SK-N-SH treated with all-trans-retinoic acid at 6 μM for 48 hours (cell line): ENCODE data around the gene LIMD2.

Experiments used
- ATAC-seq: fragments of 200-7000 bp; cut with Tn5 transposase; 3 replicates; pipeline ENCODE4 v1.9.1; 2020; ENCODE audit warnings: mild to moderate bottlenecking, moderate library complexity
- ARNTL ChIP-seq: fragments of 450-650 bp; formaldehyde crosslinking; IDR thresholded peaks from 2 replicates; pipeline ENCODE4 v1.5.0; 2020; ENCODE audit warnings: low read depth, mild to moderate bottlenecking, moderate library complexity, borderline replicate concordance
- BACH2 ChIP-seq: fragments of 250-450 bp; sonication (Bioruptor Pico); IDR thresholded peaks from 2 replicates; pipeline ENCODE4 v1.9.0; 2021; ENCODE audit warnings: mild to moderate bottlenecking, borderline replicate concordance
- ESRRG ChIP-seq: fragments of 250-450 bp; sonication (Bioruptor Pico); IDR thresholded peaks from 2 replicates; pipeline ENCODE4 v1.6.1; 2021; ENCODE audit warnings: mild to moderate bottlenecking
- GLIS3 ChIP-seq: fragments of 250-450 bp; sonication (Bioruptor Pico); IDR thresholded peaks from 2 replicates; pipeline ENCODE4 v1.5.0; 2020; ENCODE audit warnings: mild to moderate bottlenecking, moderate library complexity
- ISL1 ChIP-seq: fragments of 250-450 bp; sonication (Bioruptor Pico); IDR thresholded peaks from 2 replicates; pipeline ENCODE4 v2.1.2; 2022; ENCODE audit warnings: mild to moderate bottlenecking, moderate library complexity
- OSR1 ChIP-seq: fragments of 250-450 bp; sonication (Bioruptor Pico); IDR thresholded peaks from 2 replicates; pipeline ENCODE4 v1.8.0; 2022; ENCODE audit warnings: moderate library complexity, mild to moderate bottlenecking, inconsistent platforms
- POU6F1 ChIP-seq: fragments of 250-450 bp; sonication (Bioruptor Pico); IDR thresholded peaks from 2 replicates; pipeline ENCODE4 v1.8.0; 2021; ENCODE audit warnings: low read depth, mild to moderate bottlenecking, moderate library complexity, borderline replicate concordance
- PPARA ChIP-seq: fragments of 250-450 bp; sonication (Bioruptor Pico); IDR thresholded peaks from 2 replicates; pipeline ENCODE4 v1.5.0; 2020; ENCODE audit warnings: mild to moderate bottlenecking, borderline replicate concordance
- RARB ChIP-seq: fragments of 250-450 bp; sonication (Bioruptor Pico); IDR thresholded peaks from 2 replicates; pipeline ENCODE4 v1.8.0; 2021; ENCODE audit warnings: mild to moderate bottlenecking, moderate library complexity
- SNAI2 ChIP-seq: fragments of 250-450 bp; sonication (Bioruptor Pico); IDR thresholded peaks from 2 replicates; pipeline ENCODE4 v1.5.0; 2020; ENCODE audit warnings: mild to moderate bottlenecking, moderate library complexity
- TCF4 ChIP-seq: fragments of 250-450 bp; sonication (Bioruptor Pico); IDR thresholded peaks from 2 replicates; pipeline ENCODE4 v1.8.0; 2021; ENCODE audit warnings: mild to moderate bottlenecking, moderate library complexity, borderline replicate concordance
- TOX ChIP-seq: fragments of 250-450 bp; sonication (Bioruptor Pico); IDR thresholded peaks from 2 replicates; pipeline ENCODE4 v1.8.0; 2021; ENCODE audit warnings: mild to moderate bottlenecking, moderate library complexity, borderline replicate concordance
- TSHZ2 ChIP-seq: fragments of 250-450 bp; sonication (Bioruptor Pico); IDR thresholded peaks from 2 replicates; pipeline ENCODE4 v1.5.0; 2020; ENCODE audit warnings: mild to moderate bottlenecking, moderate library complexity
- ZC3H10 ChIP-seq: fragments of 250-450 bp; sonication (Bioruptor Pico); IDR thresholded peaks from 2 replicates; pipeline ENCODE4 v1.5.1; 2021; ENCODE audit warnings: mild to moderate bottlenecking, moderate library complexity
- ZFP3 ChIP-seq: fragments of 250-450 bp; sonication (Bioruptor Pico); IDR thresholded peaks from 2 replicates; pipeline ENCODE4 v1.5.0; 2020; ENCODE audit warnings: mild to moderate bottlenecking, moderate library complexity
- ZFP30 ChIP-seq: fragments of 450-650 bp; formaldehyde crosslinking; IDR thresholded peaks from 2 replicates; pipeline ENCODE4 v1.5.0; 2022; ENCODE audit warnings: mild to moderate bottlenecking, moderate library complexity
- ZNF565 ChIP-seq: fragments of 450-650 bp; formaldehyde crosslinking; conservative IDR thresholded peaks from 2 replicates; pipeline ENCODE4 v1.5.0; 2020; ENCODE audit warnings: low read depth, mild to moderate bottlenecking, moderate library complexity
- ZNF8 ChIP-seq: fragments of 450-650 bp; formaldehyde crosslinking; IDR thresholded peaks from 2 replicates; pipeline ENCODE4 v1.5.0; 2020; ENCODE audit warnings: mild to moderate bottlenecking, moderate library complexity
- TF ChIP-seq, protein P1 (sequence below): fragments of 250-450 bp; sonication (Bioruptor Pico); IDR thresholded peaks from 2 replicates; pipeline ENCODE4 v1.5.1; 2020; ENCODE audit warnings: low read depth, mild to moderate bottlenecking, moderate library complexity
- TF ChIP-seq, protein P2 (sequence below): fragments of 250-450 bp; sonication (Bioruptor Pico); IDR thresholded peaks from 2 replicates; pipeline ENCODE4 v1.5.1; 2021; ENCODE audit warnings: mild to moderate bottlenecking, moderate library complexity
- TF ChIP-seq, protein P3 (sequence below): fragments of 250-450 bp; sonication (Bioruptor Pico); IDR thresholded peaks from 2 replicates; pipeline ENCODE4 v1.8.0; 2020; ENCODE audit warnings: mild to moderate bottlenecking, moderate library complexity, borderline replicate concordance

Gene LIMD2

GRCh38 chr17:63705657-63706056 is 5.7 kb upstream of the LIMD2 start (continued):
- TF ChIP-seq ZNF8 (CRISPR knock-in tag) (no peak), ISL1 (CRISPR knock-in tag) (no peak), TSHZ2 (CRISPR knock-in tag) (no peak), RARB (CRISPR knock-in tag) (no peak), ZNF565 (CRISPR knock-in tag) (no peak)

DNA sequence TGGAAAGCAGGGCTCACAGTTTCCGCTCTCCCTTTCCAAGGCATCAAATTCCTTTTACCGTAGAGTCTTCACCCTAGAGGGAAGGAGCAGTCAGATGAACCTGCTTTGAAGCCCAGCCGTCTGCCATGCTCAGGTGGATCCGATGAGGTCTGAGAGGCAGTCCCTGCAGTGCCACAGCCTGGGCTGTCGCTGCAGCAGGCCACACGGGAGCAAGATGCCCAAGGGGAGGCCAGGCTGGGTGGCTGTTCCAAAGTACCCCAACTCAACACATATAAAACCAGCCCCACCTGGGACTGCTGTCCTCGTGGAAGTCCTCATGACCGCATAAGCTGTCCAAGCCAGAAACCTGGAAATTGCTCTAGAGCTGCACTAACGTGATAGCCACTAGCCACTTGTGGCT is 4.9 kb upstream of the LIMD2 start:
- ATAC-seq, result no peak
- TF ChIP-seq ZC3H10 (CRISPR knock-in tag) (no peak), ISL1 (CRISPR knock-in tag) (no peak), ESRRG (CRISPR knock-in tag) (no peak)

GRCh38 chr17:63704259-63704576 is 4.3 kb upstream of the LIMD2 start:
- no peak for ATAC-seq

DNA sequence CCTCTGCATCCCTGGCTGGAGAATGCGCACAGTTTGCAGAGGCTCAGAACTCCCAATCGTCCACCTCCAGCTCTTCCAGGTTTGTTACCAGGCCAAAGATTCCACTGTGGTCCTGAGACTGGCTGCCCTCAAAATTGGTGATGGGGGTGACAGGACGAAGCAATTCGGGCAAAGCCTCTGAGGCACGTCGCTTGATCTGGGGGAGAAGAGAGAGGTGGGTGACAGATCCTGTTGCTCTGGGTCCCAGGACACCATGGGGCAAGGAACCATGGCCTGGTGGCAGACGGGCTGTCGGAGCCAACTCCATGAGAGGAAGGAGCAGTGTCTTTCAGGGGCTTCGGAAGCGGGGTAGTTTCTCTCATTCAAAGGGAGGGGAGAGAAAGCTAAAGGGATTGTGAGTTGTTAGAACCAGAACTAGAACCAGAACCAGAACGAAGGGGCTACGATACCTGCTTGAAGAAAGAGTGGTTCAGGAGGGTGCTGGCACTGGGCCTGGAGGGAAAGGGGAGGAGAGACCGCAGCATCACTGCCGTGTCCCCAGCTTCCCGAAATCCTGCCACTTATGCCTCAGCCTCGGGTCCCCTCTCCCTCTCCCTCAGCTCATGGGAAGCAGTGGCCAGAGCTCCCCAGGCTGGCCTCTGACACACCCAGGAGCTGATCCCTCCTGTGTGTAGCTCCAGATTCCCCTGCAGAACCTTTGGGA is 3.8 kb upstream of the LIMD2 start:
- ATAC-seq, result no peak
- TF ChIP-seq PPARA, result no peak
- TF ChIP-seq RARB (CRISPR knock-in tag), result no peak
- TF ChIP-seq ESRRG (CRISPR knock-in tag), result no peak
- TF ChIP-seq ZNF8 (CRISPR knock-in tag), result no peak
- no peak for TF ChIP-seq BACH2 (CRISPR knock-in tag)
- TF ChIP-seq POU6F1 (CRISPR knock-in tag), result no peak
- TF ChIP-seq GLIS3 (CRISPR knock-in tag), result no peak
- TF ChIP-seq, protein P1, sequence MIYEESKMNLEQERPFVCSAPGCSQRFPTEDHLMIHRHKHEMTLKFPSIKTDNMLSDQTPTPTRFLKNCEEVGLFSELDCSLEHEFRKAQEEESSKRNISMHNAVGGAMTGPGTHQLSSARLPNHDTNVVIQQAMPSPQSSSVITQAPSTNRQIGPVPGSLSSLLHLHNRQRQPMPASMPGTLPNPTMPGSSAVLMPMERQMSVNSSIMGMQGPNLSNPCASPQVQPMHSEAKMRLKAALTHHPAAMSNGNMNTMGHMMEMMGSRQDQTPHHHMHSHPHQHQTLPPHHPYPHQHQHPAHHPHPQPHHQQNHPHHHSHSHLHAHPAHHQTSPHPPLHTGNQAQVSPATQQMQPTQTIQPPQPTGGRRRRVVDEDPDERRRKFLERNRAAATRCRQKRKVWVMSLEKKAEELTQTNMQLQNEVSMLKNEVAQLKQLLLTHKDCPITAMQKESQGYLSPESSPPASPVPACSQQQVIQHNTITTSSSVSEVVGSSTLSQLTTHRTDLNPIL (CRISPR knock-in tag), result no peak

More at GRCh38 chr17:63704259-63704576, 4.3 kb upstream of the LIMD2 start:
- TF ChIP-seq BACH2 (CRISPR knock-in tag), result no peak

GRCh38 chr17:63703029-63703428 is 3.1 kb upstream of the LIMD2 start:
- no peak for TF ChIP-seq ZC3H10 (CRISPR knock-in tag)
- TF ChIP-seq ZFP30 (CRISPR knock-in tag), result no peak
- no peak for TF ChIP-seq TOX (CRISPR knock-in tag)
- TF ChIP-seq SNAI2 (CRISPR knock-in tag), result no peak
- TF ChIP-seq, protein P1 (CRISPR knock-in tag), result no peak
- TF ChIP-seq, protein P2, sequence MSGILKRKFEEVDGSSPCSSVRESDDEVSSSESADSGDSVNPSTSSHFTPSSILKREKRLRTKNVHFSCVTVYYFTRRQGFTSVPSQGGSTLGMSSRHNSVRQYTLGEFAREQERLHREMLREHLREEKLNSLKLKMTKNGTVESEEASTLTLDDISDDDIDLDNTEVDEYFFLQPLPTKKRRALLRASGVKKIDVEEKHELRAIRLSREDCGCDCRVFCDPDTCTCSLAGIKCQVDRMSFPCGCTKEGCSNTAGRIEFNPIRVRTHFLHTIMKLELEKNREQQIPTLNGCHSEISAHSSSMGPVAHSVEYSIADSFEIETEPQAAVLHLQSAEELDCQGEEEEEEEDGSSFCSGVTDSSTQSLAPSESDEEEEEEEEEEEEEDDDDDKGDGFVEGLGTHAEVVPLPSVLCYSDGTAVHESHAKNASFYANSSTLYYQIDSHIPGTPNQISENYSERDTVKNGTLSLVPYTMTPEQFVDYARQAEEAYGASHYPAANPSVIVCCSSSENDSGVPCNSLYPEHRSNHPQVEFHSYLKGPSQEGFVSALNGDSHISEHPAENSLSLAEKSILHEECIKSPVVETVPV, result no peak
- TF ChIP-seq, protein P3, sequence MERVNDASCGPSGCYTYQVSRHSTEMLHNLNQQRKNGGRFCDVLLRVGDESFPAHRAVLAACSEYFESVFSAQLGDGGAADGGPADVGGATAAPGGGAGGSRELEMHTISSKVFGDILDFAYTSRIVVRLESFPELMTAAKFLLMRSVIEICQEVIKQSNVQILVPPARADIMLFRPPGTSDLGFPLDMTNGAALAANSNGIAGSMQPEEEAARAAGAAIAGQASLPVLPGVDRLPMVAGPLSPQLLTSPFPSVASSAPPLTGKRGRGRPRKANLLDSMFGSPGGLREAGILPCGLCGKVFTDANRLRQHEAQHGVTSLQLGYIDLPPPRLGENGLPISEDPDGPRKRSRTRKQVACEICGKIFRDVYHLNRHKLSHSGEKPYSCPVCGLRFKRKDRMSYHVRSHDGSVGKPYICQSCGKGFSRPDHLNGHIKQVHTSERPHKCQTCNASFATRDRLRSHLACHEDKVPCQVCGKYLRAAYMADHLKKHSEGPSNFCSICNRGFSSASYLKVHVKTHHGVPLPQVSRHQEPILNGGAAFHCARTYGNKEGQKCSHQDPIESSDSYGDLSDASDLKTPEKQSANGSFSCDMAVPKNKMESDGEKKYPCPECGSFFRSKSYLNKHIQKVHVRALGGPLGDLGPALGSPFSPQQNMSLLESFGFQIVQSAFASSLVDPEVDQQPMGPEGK (CRISPR knock-in tag), result no peak
- TF ChIP-seq OSR1 (CRISPR knock-in tag), result no peak
- TF ChIP-seq ZFP3, result no peak
- TF ChIP-seq ISL1 (CRISPR knock-in tag), result no peak
- TF ChIP-seq TCF4 (CRISPR knock-in tag), result no peak
- no peak for TF ChIP-seq ARNTL (CRISPR knock-in tag)
- no peak for TF ChIP-seq GLIS3 (CRISPR knock-in tag)
- TF ChIP-seq PPARA, result no peak
- TF ChIP-seq ZNF565 (CRISPR knock-in tag), result no peak
- no peak for ATAC-seq
